GOT3 (cell line): ENCODE data around the gene TEX54.
"Not testable (repeated sequence)": the region's sequence is repeated elsewhere in the genome, so short reads cannot be mapped to it uniquely, and the experiment has no call there.

Source experiments
- DNase-seq: peaks from one replicate; lab custom pipeline; 2025; ENCODE audit warnings: mixed read lengths; lab: John Stamatoyannopoulos, UW

The TEX54 gene

GRCh38 chr11:62835336-62835735 lies 2.7 kb upstream of the TEX54 start:
- DNase-seq = no peak

- DNase-seq = peak; percentile 96
Observed at GRCh38 chr11:62831520-62832335, 913 bp downstream of the TEX54 start, which contains the start of gene STX5. TSS of gene STX5 (minus strand) at chr11:62832051. CDS start at chr11:62831243, 808 bp downstream.

DNA sequence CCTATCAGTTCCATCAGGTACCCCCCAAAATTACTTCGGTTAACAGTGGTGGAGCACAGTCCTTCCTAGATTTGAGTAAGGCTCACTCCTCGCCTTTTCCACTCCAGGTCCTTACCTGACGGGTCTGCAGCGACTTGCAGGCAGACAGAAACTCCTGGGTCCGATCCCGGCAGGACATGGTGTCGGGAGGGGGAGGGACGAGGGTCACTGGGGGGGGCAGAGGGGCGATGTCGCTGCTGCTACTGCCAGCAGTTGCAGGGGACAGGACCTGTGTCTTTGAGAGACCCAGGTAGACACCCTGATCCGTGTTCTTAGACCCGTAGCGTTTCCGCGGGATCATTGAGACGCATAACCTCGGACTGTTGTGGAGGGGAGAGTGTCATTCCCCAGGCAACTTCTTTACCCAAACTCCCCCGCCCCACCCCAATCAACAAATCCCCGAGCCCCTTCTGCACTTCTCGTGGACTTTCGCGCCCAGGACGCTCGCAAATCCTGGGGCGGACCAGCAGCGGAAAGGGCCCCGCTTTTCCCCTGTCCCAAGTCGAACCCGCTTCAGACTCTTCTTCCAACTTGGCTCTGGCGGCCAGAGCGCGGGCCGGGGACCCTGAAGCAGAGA lies 1.6 kb downstream of the TEX54 start:
- no peak for DNase-seq

DNA sequence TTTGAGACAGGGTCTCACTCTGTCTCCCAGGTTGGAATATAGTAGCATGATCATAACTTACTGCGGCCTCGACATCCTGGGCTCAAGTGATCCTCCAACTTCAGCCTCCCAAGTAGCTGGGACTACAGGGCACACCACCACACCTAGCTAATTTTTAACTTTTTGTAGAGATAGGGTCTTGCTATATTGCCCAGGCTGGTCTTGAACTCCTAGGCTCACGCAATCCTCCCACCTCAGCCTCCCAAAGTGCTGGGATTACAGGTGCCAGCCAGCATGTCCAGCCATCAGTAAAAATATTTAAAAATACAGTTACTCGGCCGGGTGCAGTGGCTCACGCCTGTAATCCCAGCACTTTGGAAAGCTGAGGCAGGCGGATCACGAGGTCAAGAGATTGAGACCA lies 4.5 kb downstream of the TEX54 start:
- not testable (repeated sequence) for DNase-seq

DNA sequence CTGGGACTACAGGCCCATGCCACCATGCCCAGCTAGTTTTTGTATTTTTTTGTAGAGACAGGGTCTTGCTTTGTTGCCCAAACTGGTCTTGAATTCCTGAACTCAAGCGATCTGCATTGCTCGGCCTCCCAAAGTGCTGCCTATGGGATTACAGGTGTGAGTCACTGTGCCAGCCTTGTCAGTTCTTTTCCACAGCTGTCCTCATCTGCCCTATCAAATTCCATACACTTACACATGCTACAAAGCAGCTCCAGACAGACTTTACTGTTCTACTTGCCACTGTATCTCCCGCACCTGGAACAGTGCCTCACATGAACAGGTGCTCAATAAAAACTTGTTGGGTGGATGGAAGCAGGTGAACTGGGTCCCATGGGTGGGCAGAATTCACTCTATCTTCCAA lies 9.0 kb downstream of the TEX54 start:
- DNase-seq = no peak

DNA sequence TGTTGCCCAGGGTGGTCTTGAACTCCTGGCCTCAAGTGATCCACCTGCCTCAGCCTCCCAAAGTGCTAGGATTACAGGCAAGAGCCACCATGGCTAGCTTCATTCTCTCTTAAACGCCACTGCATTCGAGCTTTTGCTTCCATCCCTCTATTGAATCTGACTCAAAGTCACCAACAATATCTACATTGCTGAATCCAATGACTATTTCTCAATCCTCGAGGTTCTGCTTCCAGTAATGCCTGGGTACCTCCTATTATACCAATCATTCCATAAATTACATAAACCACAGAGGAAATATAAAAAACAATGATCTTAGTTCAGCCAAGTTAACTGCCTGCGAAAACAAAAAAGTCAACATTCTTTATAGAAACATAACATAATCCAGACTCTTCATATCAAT lies 15.5 kb downstream of the TEX54 start:
- DNase-seq = no peak

DNA sequence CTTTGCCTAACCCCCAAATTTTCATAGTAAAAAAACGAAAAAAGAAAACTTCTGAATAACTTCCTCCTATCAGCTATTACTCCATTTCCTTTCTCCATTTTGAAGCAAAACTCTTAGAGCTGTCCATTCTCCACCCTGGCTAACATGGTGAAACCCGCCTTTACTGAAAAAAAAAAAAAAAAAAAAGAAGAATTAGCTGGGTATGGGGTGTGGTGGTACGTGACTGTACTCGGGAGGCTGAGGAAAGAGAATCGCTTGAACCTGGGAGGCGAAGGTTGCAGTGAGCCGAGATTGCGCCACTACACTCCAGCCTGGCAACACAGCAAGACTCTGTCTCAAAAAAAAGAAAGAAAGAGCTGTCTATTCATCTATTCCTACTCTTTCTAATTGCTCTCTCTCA lies 16.1 kb downstream of the TEX54 start:
- no peak for DNase-seq

DNA sequence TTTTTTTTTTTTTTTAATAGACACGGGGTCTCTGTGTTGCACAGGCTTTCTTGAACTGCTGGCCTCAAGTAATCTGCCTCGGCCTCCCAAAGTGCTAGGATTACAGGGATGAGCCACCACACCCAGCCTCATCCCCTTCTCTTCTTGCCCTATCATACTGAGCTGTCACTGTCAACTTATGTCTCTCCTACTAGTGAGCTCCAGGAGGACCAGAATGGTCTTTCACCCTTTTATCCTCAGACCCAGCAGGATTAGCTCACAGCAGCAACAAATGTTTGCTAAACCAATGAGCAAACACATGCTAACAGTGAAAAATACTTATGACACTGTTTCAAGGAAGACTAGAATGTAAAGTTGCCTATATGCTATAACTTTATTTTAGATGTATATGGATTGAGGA lies 21.0 kb downstream of the TEX54 start:
- DNase-seq = no peak

DNA sequence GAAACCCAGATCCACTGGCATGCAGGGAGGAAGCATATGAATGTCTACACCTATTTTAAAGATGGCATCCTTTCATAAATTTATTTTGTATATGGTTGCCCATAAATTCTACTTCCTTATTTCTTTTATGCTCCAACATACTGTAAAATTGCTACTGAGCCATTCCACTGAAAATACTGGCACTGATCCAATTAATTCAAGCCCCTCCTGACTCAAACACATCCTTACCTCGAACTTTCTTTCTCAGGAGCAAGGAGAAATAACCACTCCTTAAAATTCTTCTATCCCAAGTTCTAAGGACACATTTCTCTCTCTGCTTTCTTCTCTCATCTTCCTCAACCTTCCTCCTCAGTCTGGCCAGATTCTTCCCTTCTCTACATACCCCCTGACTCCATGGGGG lies 21.9 kb downstream of the TEX54 start:
- DNase-seq = no peak

DNA sequence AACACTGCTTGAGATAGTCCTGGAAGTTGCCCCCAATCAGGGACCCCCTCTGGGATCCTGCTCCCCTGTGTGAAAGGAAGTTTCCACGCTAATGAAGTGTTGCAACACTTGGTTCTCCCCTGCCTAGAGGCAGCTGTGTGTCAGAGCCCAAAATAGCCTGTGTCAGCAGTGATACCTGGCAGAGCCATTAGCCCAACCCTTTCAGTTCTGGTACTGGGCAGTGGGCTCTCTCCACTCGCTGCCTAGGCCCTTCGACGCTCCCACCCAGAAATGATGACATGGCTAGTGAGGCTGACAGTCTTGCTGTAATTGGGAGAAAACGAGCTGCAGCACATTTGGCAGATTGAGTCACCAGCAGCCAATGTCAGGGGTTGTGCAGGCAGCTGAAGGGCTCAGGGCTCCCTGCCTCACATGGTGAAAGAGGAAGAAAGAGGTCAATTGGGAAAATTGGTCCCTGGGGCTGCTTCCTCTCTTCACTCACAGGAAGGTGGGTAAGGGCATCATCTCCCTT lies 26.0 kb downstream of the TEX54 start:
- DNase-seq = peak; percentile 25

- no peak for DNase-seq
Observed at GRCh38 chr11:62805961-62806441, 26.6 kb downstream of the TEX54 start.

DNA sequence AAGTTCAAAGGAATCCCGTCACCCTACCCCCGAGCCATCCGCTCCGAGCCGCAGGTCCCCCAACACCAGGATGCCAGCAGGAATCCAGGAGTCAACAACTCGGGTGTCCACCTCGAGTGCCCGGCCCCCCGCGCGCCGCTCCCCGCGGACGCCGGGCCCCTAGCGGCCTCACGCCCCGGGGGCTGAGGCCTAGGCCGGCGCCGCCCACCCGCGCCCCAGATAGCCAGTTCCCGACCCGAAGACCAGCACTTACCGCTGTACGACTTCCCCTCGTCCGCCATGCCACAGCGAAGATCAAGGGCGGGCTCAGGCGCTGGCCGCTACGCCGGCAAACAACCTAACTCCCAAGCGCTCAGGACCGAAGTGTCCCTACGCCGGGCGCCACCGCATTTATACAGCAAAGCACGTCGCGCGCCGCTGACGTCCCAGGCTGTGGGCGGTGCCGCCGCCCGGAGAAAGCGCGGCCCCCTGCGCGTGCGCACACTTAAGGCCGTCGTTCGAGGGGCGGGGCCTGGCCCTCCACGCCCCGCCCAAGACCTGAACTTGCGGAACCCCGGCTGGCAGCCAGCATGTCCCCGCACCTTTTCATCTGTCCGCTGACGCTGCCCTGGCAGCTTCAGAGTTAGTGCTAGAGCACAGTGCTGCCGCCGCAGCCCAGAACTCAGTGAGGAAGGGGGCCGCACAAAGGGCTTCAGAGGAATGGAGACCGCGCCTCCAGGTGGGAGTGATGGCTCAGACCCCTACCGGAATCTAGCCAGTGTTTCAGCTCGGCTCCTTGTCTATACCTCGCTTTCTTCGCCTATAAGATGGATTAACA lies 27.4 kb downstream of the TEX54 start, which contains the start of gene NXF1:
Gene NXF1, minus strand, starts transcription at position 365 of the 817 bp plus-strand sequence. Its CDS starts 84 bp downstream, at position 281.
- DNase-seq = peak; percentile 88

DNA sequence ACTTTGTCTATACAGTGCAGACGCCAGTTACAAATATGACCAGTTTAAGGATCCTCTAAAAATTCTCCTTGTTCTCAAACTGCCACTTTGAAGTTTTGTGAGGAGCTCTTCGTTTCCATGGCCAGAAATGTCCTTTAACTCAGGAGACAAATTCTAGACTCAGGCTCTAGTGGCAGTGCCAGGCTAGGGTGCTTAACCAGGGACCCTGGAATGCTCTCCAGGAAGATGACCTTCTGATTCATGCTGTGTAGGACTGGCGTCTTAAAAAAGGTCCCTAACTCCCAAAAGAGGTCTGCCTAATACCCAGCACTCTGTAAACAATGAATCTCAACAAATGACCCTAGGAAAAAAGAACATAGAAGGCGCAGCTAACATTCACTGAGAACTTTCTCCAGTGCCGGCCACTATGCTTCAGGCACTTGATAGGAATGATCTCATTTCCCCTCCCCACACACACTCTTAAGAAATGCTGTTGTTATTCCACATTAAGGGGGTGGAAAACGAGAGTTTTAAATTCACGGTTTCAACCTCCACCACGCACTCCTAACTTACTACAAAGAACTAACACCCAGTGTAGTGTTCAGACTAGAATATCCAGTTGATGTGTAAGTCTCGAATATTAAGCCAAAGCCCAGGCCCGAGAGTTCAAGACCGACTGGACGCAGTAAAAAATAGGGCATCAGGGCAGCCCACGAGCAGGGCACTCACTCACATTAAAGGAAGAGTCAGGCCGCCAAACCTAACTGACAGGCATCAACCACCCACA lies 28.1 kb downstream of the TEX54 start:
- DNase-seq = no peak

DNA sequence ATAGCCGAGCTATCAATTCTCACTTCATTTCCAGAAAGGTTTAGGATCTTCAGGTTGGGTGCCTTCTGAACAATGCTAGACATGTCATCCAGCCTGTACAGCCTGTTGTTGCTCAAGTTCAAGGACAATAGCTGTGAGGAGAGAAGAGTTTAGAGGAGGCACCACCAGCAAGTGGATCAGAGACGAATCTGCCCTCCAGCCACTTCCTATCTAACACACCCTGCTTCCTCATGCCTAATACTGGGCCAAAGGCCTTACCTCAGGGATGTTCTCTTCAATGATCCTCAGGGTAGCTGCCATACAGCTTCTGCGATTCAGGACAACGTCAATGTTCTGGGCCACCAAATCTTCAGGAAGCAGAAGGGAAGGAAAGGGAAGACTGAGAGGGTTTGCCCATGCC lies 31.6 kb downstream of the TEX54 start:
- no peak for DNase-seq

DNA sequence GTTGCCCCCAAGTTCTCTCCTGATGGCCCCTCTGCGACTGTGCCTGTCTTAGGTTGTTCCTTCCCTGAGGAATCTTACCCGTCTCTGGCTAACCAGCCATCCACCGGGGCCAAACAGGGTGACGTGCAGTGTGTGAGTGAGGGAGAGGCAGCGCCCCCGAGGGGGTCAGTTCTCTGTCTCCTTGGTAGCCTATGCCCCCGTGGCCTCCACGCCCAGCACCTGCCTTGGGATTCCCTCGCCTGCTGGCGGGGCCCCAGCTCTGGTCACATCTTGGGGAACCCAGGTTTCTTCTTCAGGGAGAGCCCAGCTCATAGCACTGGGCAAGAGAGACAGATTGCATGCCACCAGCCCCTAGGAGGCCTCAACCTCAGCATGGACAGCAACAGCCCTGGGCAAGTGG lies 33.2 kb downstream of the TEX54 start:
- DNase-seq = no peak

- DNase-seq = no peak
Observed at GRCh38 chr11:62796281-62796680, 36.4 kb downstream of the TEX54 start.

- DNase-seq = no peak
Observed at GRCh38 chr11:62794201-62794775, 38.4 kb downstream of the TEX54 start.

DNA sequence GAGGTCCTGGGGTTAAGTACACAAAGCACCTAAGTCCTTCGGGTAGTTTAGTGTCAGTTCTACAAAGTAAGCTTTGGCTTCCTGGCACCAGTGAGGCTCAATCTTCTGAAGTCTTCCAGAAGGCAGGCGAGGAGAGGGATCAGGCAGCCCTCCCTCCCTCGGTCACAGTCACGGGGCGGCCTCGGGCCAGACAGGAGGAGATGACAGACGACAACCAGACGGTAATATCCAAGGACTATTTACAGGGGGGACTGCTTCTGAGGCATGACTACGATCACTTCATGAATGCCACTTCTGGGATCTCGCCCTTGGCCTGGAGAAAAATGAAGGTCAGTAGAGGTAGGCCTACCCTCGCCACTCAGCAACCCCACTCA lies 40.5 kb downstream of the TEX54 start:
- DNase-seq = no peak

- DNase-seq = no peak
Observed at GRCh38 chr11:62791501-62792201, 41.0 kb downstream of the TEX54 start, which contains the start of gene TMEM223. TSS of gene TMEM223 (minus strand) at chr11:62792006. CDS start at chr11:62791994, 12 bp downstream.

DNA sequence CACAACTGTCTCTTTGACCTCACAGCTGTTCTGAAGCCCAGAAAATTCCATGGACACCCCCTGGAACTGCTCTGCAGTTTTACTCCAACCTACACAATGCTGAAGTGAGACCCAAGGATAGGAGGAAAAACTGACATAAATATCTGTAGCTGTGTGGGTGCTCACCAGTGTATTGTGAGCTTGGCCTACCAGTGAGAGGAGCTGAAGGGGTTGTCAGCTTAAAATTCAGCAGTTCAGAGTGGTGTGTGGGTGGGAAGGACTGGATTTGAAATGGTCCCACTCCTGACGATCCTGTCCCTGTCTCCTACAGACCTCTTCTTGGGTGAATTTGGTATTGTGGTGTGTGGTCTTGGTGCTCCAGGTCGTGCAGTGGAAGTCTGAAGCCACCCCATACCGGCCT lies 43.1 kb downstream of the TEX54 start:
- no peak for DNase-seq
